HG03565 (cell line): ENCODE data around the gene IFIH1.

Experiments used
- ATAC-seq: cut with Tn5 transposase; IDR thresholded peaks from one replicate; pipeline ENCODE4 v1.9.1; 2021; ENCODE audit warnings: mild to moderate bottlenecking, moderate library complexity; ENCODE audit not compliant: unreplicated experiment

Gene IFIH1

DNA sequence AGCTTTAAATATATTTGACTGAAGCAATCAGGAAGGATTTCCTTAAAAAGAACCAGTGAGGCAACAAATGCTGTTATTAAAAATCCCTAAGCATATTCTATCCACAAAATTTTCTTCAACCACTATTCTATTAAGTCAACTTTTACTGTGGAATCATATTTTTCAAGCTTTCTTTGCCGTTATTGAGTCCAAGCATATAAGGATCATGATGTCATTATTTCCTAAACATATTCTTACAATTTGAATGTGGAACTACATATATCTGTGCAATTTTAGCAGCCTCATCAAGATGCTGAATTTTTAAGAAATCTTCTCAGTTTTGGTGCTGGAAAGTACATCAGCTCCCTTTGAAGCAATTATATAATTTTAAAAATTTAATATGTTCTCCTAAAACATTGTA lies 5.6 kb downstream of the IFIH1 start:
- no peak for ATAC-seq

DNA sequence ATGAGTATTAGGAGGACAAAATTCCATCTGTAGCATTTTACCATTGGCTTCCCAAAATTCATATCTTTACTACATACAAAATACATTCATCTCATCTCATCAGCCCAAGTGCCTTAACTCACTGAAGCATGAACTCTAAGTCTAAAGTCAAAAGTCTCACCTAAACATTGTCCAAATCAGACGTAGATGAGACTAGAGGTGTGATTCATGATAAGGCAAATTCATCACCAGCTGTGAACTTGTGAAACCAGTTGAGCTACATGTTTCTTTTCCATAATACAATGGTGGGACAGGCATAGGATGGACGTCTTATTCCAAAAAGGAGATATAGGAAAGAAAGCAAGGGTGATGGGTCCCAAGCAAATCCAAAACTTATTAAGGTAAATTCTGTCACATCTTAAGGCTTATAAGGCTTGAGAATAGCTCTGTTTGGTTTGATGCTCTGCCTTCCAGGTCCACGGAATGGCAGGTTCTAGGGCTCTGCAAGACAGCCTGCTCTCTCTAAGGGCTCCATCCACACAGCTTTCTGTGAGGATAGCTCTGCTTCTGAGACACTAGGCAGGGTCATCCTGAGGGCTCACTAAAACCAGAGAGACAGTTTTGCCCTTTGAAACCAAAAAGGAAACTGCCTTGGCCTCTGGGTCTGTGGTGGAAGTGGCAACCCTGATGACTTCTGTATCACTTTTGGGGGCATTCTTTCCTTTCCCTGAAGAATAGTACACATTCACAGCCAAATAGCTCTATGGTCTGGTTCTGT lies 9.6 kb downstream of the IFIH1 start:
- peak; percentile 32 for ATAC-seq

DNA sequence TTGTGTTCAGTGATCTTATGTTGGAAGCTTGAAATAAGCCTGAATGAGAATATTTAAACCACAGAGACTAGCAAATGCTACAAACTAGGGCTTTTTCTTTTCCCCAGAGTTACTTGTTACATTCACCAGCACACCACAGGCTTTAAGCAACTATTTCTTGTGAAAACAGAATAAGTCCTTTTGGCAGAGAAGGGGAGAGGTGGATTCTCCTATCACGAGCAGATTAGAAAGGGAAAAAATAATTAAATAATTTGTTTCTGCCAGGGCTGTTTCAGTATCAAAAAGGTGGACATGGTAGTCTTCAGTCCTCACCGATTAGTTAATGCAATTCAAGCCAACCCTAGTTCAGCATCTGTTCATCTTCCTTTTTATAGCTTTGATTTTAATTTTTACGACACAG lies 12.6 kb downstream of the IFIH1 start:
- ATAC-seq, result no peak

DNA sequence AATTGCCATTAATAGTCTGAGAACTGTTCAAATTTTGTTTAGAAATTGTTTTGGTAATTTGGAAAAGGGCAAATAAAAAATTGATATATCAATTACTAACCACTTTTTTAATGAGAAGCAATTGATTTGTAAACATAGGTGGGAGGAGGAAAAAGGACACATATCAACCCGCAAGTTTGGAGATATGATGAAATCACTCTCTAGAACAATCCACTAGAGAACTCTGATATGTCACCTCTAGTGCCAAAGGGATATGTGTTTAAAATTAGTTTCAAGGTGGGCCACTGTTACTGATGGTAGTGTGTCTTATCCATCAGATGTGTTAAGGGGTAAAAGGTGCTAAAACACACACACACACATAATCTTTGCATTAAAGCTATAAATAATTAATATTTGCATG lies 16.6 kb downstream of the IFIH1 start:
- no peak for ATAC-seq

DNA sequence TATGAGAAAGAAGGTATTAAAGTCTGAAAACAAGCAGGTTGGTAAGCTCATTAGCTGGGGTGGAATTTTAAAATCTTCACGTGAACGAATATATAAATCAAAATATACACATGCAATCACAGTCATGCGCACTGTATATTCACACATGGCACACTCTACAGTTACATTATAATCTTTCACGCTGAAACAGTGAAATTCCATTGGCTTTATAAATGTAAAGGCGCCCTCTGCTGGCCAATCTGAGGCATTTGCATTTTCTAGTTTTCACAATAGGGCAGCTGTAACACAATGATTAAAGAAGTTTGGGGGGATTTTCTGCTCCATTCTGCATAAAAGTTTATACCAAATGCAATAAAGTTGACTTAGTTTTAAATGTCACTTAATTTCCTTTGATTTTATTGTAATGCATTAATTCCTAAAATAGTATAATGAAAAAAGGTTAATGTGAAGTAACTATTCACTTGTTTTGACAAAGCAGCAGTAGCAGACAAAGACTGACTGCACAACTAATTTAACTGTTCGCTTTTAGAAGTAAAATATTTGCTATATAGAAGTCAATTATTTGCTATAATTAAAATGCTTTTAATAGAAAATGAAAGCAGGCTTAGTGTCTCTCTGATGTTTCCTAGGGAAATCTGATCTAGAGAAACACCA lies 17.2 kb downstream of the IFIH1 start:
- peak; percentile 66 for ATAC-seq

DNA sequence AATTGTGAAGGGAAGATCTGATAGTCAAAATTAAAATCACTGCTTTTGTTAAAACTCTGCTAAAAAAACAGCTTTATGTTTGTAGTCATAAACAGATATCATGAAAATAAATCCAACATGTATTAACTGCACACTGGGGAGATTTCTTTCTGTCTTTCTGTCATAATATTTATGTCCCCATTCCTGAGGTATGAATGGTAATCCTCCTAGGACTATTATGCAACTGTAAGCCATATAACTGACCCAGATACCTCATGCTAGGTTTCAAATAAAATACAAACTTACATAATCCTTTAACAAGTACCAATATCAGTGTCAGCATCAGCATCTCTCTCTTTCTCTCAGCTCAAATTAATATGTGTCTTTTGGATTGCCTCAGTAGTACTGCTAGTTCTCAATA lies 18.2 kb downstream of the IFIH1 start:
- ATAC-seq, result no peak

DNA sequence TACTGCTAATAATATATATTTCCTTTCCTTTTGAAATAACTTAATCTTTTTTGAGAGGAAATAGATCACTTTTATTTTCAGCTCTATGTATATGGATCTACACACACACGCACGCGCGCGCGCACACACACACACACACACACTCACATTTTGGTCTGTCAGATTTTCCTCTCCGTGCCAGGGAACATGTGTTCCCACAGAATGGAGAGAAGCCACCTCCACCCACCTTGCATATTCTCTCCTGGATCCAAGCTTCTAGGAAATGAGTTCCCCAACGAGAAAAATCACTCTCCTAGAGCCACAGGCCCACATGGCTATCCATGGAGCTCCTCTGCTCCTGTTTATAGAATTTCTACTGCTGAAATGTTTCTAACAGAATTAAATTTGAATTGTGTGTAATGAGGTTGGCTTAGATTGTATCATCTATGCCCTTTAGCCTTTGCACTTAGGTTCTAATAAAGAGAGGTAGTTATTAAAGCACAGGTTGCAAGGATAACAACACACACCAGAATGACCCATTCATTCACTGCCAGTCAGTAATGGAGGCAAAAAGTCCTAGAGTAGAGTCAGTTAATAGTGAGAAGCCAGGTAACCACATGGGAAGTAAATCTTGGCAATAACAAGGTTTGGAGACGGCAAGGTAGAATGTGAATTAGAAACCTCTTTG lies 19.7 kb downstream of the IFIH1 start:
- ATAC-seq, result no peak

DNA sequence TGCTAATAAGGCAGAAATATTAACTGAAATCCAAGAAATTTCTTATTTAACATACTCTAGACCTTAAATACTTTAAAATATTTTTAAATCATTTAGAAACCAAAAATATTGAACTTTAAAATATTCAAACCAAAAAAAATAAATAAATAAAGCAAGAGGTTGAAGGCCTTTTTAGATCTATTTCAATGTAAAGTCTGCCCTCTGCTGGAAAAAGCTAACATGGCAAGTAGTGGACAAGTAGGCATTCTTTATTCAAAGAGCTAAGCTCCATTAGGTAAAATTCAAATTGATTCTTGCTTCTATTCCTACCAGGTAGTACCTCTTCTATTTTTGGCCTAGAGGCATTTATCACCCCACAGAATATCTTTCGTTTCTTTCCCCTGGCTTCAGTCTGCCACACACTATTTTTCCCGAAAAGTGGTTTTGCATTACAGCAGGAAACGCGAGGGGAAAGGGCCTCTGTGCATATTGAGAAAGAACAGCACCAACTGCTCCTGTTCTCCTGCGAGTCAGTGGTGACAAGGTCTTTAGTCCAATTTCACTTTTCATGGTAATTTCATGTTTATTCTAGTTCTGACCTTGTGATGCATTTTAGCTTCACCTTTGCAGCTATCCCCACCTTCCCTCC lies 20.4 kb downstream of the IFIH1 start:
- peak; percentile 33 for ATAC-seq

DNA sequence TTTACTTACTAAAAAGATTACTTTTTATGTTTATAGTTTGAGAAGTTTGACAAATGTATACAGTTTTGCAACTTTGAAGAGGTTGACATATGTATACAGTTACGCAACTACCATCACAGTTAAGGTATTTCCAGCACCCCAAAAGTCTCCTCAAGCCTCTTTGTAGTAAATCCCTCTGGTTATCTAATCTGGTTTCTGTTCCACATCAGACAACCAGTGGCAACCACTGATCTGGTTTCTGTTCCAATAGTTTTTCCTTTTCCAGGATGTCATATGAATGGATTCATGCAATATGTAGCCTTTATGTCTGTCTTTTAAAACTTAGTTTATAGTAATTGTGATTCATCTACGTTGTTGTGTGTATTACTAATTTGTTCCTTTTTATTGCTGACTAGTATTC lies 23.5 kb downstream of the IFIH1 start:
- no peak for ATAC-seq

DNA sequence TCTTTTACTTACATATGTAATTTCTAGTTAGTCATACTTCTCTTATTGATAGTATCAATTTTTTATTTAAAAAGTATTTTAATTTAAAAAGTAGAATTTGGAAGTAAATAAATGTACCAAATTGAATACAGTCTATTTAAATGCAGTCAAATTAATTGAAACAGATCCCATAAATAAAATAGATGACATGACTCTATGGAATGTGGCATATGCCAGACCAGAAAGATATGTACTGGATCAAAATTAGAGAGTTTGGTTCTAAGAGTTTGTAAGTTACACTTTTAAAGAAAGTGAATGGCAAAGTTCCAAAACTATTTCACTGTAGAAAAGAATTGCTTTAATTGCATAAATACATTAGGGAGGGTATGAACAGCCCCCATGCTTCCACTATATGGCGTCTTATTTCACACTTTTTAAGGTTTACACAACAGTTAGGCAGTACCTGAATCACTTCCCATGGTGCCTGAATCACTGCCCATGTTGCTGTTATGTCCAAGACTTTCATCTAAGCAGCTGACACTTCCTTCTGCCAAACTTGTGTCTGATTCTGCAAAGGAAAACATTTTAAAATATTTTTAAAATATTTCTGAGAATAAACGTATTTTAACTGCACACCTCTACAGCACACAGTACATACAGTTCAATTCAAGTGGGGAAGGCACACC lies 25.2 kb downstream of the IFIH1 start:
- no peak for ATAC-seq

DNA sequence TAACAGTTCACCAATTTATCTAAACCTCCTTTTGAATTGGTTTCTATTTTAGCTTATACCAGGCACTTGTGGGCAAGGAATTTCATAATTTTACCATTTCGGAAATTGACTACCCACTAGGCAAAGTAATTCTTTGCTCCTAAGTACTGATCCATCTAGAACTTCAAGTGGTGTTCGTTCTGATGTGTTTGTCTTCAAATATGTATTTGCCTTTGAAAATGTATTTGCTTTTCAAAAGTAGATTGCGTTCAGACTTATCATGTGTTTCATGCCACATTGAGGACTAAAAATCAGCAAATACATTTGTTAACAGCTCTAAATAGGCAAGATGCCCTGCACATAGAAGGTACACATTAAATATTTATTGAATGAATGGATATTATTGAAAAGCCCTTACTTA lies 26.7 kb downstream of the IFIH1 start:
- ATAC-seq, result no peak

DNA sequence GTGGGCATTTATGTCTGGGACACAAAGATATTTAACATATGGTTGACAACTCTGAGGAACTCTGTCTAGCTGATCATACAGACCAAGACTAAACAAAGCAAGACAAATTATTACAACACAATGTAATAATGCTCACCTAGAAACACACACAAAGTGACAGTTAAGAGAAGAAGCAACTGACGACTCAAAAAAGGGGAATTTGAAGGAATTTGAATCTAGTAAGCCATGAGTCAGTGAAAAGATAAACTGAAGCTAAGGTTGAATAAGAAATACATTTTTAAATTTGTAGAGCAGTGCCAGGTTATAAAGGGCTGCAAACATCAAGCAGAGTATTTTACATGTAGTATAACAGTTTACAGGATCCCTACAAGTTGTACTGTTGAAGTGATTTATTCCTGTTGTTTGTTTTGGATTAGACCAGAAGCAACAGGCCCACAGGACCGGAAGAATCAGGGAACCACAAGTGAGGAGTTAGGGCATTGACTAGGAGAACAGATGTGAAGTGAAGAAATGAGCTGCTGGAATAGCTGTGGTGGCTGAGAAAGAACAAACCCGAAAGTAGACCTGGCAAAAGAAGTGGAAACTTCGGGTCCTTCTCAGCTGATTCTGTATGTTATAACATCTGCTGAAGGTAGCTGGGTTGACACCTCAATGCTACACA lies 35.6 kb downstream of the IFIH1 start:
- ATAC-seq, result no peak

DNA sequence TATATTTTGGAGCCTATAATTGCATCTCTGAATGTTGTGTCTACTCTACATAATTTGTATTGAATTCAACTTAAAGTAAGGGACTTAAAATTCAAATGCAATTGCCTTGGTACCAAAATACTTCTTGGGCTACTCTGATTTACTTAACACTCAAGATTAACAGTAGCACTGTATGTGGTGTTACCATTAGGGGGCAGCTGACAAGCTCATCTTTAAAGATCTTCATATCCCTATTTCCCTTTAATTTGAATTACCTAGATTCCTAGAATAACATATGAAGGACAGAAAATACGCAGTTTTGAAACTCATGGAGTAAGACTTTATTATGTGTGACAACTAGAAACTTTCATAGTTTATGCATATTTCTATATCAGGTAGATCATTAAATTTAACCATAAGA lies 37.8 kb downstream of the IFIH1 start:
- ATAC-seq, result no peak

DNA sequence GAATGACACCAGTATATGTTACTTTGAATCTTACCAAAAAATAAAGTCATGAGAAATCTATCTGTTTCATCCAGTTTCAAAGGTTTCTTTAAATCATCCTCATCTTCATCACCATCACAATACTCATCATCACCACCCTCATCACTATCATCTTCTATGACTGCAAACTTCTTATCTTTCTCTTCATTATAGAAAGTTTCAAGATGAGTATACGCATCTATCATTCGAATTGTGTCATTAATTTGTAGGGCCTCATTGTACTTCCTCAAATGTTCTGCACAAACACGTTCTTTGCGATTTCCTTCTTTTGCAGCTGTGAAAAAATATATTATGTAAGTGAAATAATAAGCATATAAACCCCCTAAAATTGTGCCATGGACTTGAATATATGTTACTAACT lies 41.1 kb downstream of the IFIH1 start:
- no peak for ATAC-seq

DNA sequence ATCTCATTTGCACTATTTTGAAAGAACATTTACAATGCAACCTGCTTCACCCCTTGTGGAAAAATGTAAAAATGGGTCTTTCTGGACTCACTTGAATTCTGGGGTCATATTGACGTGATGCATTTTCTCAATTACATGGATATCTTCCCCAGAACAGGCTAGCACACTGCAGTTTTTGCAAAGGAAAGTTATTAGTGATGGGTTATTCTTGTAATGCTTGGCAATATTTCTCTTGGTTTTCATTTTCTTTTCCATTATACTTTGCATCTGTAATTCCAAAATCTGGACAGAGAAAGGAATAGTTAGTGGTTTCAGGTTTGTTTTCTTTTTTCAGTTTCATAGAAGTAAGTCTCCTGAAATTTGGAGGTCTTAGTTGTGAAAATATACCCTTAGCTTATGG lies 50.5 kb downstream of the IFIH1 start:
- ATAC-seq, result no peak

DNA sequence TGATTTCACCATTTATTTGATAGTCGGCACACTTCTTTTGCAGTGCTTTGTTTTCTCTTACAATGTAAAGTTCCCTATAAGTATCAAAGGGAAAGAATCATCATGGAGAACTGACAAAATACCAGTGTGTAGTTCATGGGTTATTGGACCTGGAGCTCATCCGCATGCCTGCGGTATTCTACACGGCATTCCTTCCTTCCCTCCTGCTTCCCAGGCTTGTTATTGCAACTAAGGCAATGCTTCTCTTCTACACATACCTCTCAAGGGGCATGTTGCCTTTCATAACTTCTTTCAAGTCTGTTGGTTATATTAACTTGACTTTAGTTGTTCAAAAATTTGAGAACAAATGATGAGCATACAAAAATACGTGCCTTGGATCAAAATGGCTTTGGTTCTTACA lies 51.0 kb downstream of the IFIH1 start:
- ATAC-seq, result no peak

DNA sequence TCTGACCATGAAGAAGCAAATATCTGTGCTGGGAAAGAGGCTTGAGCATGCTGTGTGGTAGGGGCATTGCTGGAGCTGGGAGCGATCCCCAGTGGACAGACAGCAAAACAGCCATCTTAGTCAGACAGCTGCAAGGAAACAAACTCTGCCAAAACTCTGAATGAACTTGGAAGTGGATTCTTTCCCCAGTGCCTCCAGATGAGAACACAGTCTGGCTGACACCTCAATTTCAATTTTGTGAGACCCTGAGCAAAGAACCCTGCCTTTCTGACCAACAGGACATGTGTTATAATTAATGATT lies 52.1 kb downstream of the IFIH1 start:
- no peak for ATAC-seq

DNA sequence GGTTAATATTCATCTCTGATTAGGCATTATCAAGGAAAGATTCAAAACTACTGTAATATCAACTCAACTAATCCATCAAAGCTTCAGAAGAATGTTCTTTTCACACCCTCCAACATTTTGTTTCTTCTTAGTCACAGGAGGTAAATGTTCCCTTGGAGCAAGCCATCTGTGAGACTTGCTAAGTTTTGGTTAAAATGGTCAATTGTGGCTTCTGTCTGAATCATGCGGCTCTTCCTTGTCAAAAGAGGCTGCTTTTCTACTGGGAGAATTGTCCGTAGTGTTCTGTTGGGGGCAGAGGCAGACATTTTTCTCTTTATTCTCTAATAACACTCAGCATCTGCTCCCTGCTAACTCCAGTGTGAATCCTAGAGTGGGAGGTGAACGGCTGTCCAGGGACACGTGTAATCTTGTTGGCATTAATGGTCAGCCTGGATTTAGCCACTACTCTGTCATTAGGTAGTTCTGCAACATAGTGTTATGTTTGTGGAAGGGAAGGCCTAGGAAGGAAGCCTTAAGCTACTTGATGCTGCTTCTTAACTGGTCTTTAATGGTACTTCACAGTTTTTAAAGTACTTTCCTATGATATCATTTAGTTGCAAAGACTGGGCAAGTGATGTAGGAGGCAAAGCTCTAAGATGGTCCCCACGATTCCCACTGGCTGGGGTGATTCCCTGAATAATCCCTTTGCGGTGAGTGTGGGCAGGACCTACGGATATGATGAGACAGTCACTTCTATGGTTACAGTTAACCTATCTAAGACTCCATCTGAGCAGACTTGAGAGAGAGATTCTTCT lies 52.6 kb downstream of the IFIH1 start:
- no peak for ATAC-seq

DNA sequence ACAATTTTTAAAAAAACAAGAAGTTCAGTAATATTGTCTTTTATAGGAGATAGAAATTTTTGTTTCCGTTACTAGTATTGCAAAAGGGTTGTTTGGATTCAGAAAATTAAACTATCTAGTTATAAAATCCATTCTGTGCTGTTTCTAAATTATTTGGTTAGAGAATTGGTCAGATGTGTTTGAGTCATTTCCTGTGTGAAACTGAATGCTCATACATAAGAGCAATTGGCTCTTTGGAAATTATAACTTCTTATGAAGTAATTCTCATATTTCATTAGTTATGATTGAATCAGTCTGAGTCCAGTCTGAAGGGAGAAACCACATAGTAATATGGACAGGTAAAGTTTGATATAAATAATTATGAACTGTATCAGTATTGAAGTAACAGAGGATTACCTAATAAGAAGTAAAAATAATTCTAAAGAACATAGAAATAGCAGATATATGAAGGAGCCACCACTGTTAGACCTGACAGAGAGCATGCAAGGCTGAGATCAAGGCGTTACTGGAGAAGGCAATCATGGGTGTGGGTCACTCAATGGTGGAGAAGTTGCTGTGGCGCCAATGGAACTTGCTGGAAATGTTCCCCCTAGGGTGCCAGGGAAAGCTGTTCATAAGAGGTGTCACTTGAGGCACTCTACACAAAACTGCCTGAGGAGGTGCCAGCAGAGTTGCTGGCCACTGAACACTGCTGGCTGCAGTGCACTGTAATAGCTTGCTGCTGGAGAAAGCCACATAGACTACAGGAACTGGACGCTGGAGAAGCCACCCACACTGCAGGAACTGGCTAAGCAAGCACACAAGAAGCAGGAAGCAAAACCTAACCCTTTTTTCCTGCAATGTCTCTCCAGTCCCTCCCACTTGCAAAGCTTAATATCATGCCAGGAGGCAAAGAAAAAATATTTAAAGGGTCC lies 57.2 kb downstream of the IFIH1 start:
- peak; percentile 64 for ATAC-seq
